Measurements from ENCODE around the gene SH3BGR.

- TF ChIP-seq, protein P1, sequence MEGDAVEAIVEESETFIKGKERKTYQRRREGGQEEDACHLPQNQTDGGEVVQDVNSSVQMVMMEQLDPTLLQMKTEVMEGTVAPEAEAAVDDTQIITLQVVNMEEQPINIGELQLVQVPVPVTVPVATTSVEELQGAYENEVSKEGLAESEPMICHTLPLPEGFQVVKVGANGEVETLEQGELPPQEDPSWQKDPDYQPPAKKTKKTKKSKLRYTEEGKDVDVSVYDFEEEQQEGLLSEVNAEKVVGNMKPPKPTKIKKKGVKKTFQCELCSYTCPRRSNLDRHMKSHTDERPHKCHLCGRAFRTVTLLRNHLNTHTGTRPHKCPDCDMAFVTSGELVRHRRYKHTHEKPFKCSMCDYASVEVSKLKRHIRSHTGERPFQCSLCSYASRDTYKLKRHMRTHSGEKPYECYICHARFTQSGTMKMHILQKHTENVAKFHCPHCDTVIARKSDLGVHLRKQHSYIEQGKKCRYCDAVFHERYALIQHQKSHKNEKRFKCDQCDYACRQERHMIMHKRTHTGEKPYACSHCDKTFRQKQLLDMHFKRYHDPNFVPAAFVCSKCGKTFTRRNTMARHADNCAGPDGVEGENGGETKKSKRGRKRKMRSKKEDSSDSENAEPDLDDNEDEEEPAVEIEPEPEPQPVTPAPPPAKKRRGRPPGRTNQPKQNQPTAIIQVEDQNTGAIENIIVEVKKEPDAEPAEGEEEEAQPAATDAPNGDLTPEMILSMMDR (IDR thresholded peaks at IDR 0.05; ENCODE audit: extremely low read depth in 1 of 2, insufficient read depth in 1 of 2, low read depth in 1 of 2, low read length in 2 of 2) = no peak
- TF ChIP-seq, protein P2, sequence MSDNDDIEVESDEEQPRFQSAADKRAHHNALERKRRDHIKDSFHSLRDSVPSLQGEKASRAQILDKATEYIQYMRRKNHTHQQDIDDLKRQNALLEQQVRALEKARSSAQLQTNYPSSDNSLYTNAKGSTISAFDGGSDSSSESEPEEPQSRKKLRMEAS (IDR thresholded peaks at IDR 0.05; ENCODE audit: insufficient read depth, insufficient read length) = no peak
- TF ChIP-seq POLR2A (IDR thresholded peaks at IDR 0.05; ENCODE audit: low read depth, low read length) (no peak), JUN (IDR thresholded peaks at IDR 0.05; ENCODE audit: borderline replicate concordance, insufficient read depth, insufficient read length, low read depth) (no peak), EZH2 (IDR thresholded peaks at IDR 0.05; ENCODE audit: borderline replicate concordance, low read depth, low read length, severe bottlenecking) (no peak)
These were observed 12.5 kb upstream of the SH3BGR start for GRCh38 chr21:39439232-39439631.

Data from endothelial cell of umbilical vein (primary cell).